CD14-positive monocyte (primary cell): ENCODE data around the gene FHIT. TPM values are rescaled to one million over a fixed set of nuclear protein-coding genes. Genes with fewer than 3 reads are reported as not detected.
A peak's percentile ranks its signal among the peaks of the same experiment; 100 is the strongest.

Experiments
- DNase-seq, 3 donors: peaks; one replicate each; pipeline ENCODE4 v3.0.0-alpha.2; 2011 to 2022
- H2AFZ ChIP-seq: 2 replicates; pipeline ENCODE4 v1.6.0; 2012; ENCODE audit warnings: mild to moderate bottlenecking, low read depth, low read length, inconsistent platforms; ENCODE audit not compliant: insufficient read depth, poor library complexity, severe bottlenecking
- H3K27ac ChIP-seq, 2 donors: 1 replicate in 1 of 2; 2 replicates in 1 of 2; pipeline ENCODE4 v1.5.1; 2012 to 2013; ENCODE audit warnings: low read length in 2 of 2, control low read depth in 1 of 2, inconsistent platforms in 1 of 2, low read depth in 1 of 2, mild to moderate bottlenecking in 1 of 2
- H3K27me3 ChIP-seq, 2 donors: one replicate each; pipeline versions ENCODE4 v1.6.0 to v1.6.1; 2011 to 2013; ENCODE audit warnings: low read length in 2 of 2; ENCODE audit not compliant: control insufficient read depth in 2 of 2, insufficient read depth in 2 of 2
- H3K36me3 ChIP-seq, 2 donors: replicated peaks in 1 of 2; 1 replicate in 1 of 2; 2 replicates in 1 of 2; pipeline versions ENCODE4 v1.5.1 to v1.6.1; 2012 to 2013; ENCODE audit warnings: low read length in 2 of 2, control low read depth in 1 of 2, inconsistent platforms in 1 of 2, mild to moderate bottlenecking in 1 of 2; ENCODE audit not compliant: insufficient read depth in 2 of 2, control insufficient read depth in 1 of 2
- H3K4me1 ChIP-seq, 2 donors: 1 replicate in 1 of 2; 2 replicates in 1 of 2; pipeline versions ENCODE4 v1.5.1 to v1.6.1; 2012 to 2013; ENCODE audit warnings: low read length in 2 of 2, control low read depth in 1 of 2, inconsistent platforms in 1 of 2, mild to moderate bottlenecking in 1 of 2, moderate library complexity in 1 of 2; ENCODE audit not compliant: insufficient read depth in 2 of 2, control insufficient read depth in 1 of 2
- H3K4me2 ChIP-seq: replicated peaks from 2 replicates; pipeline ENCODE3; 2012; ENCODE audit warnings: low read length, moderate library complexity, mild to moderate bottlenecking; ENCODE audit not compliant: poor library complexity, severe bottlenecking; ENCODE audit errors: extremely low read depth
- H3K4me3 ChIP-seq, 3 experiments: fragments of 200-600 bp in 1 of 3; sonication (generic) in 1 of 3; replicated peaks in 1 of 3; 1 replicate in 2 of 3; 2 replicates in 1 of 3; pipeline ENCODE4 v1.5.1; 2011 to 2013; ENCODE audit warnings: low read length in 3 of 3, mild to moderate bottlenecking in 3 of 3, control low read depth in 2 of 3, low read depth in 2 of 3, inconsistent platforms in 1 of 3, moderate library complexity in 1 of 3
- H3K79me2 ChIP-seq: 2 replicates; pipeline ENCODE4 v1.6.0; 2012; ENCODE audit warnings: mild to moderate bottlenecking, control low read depth, inconsistent platforms, low read length, moderate library complexity; ENCODE audit not compliant: insufficient read depth
- H3K9ac ChIP-seq: 2 replicates; pipeline ENCODE4 v1.6.0; 2017; ENCODE audit warnings: low read length, mild to moderate bottlenecking; ENCODE audit not compliant: insufficient read depth, poor library complexity, severe bottlenecking
- H3K9me3 ChIP-seq, 2 donors: replicated peaks in 1 of 2; 1 replicate in 1 of 2; 2 replicates in 1 of 2; pipeline versions ENCODE4 v1.5.1 to v1.6.1; 2012 to 2013; ENCODE audit warnings: low read length in 2 of 2, control low read depth in 1 of 2; ENCODE audit not compliant: control insufficient read depth in 1 of 2, insufficient read depth in 1 of 2
- H4K20me1 ChIP-seq: 2 replicates; pipeline ENCODE4 v1.6.0; 2012; ENCODE audit warnings: mild to moderate bottlenecking, low read length, control low read depth, moderate library complexity; ENCODE audit not compliant: insufficient read depth
- H3K27ac Mint-ChIP-seq, 7 donors: one replicate each; pipeline ENCODE4 v1.8.0; 2020; ENCODE audit warnings: mild to moderate bottlenecking in 7 of 7, mixed read lengths in 7 of 7, moderate library complexity in 6 of 7, inconsistent platforms in 2 of 7
- H3K27me3 Mint-ChIP-seq, 3 donors: one replicate each; pipeline ENCODE4 v1.8.0; 2021 to 2022; ENCODE audit warnings: low read depth in 3 of 3, mild to moderate bottlenecking in 3 of 3, mixed read lengths in 3 of 3, moderate library complexity in 3 of 3, inconsistent platforms in 1 of 3
- H3K36me3 Mint-ChIP-seq, 2 donors: one replicate each; pipeline ENCODE4 v1.8.0; 2020; ENCODE audit warnings: mixed read lengths in 2 of 2, inconsistent platforms in 1 of 2, mild to moderate bottlenecking in 1 of 2
- H3K4me1 Mint-ChIP-seq: one replicate; pipeline ENCODE4 v1.8.0; 2020; ENCODE audit warnings: mild to moderate bottlenecking, mixed read lengths
- H3K4me3 Mint-ChIP-seq, 2 donors: one replicate each; pipeline ENCODE4 v1.8.0; 2020; ENCODE audit warnings: mild to moderate bottlenecking in 2 of 2, mixed read lengths in 2 of 2, moderate library complexity in 1 of 2
- H3K9me3 Mint-ChIP-seq, 7 donors: one replicate each; pipeline ENCODE4 v1.8.0; 2020 to 2022; ENCODE audit warnings: mixed read lengths in 7 of 7, mild to moderate bottlenecking in 6 of 7, moderate library complexity in 6 of 7, inconsistent platforms in 2 of 7
- CTCF ChIP-seq: fragments of 200-600 bp; IDR thresholded peaks from one replicate; pipeline ENCODE4 v1.8.0; 2022; ENCODE audit warnings: antibody characterized with exemption, mild to moderate bottlenecking
- WGBS: methylation state at CpG from one replicate; pipeline ENCODE4 v1.1.5; 2013; ENCODE audit warnings: missing lambda C conversion rate; ENCODE audit not compliant: insufficient coverage; 5-methylcytosine and 5-hydroxymethylcytosine counted together
- intact Hi-C, 2 donors: fragments of 100-400 bp; cut with micrococcal nuclease; formaldehyde crosslinking; loops; one replicate each; pipeline versions ENCODE4 v1.15.0 to v1.15.1; 2023
- polyA plus RNA-seq, 3 donors: library from polyadenylated mRNA; depleted of rRNA in 1 of 3; unstranded in 2 of 3; stranded (reverse) in 1 of 3; fragments of 300-500 nt in 2 of 3; fragments of >200 nt in 1 of 3; fragmentation: Illumina TruSeq in 2 of 3; gene quantifications; 1 replicate in 2 of 3; 2 replicates in 1 of 3; pipeline ENCODE4 v1.2.3, GENCODE V29; 2012 to 2021

The FHIT gene
- polyA plus RNA-seq, 3 donors: 1.7 to 3.4 (median 3.2) TPM

GRCh38 chr3:59726279-59726678 is 1525.0 kb downstream of the FHIT start:
- H2AFZ ChIP-seq: no peak overlapping the region
- intact Hi-C loops: no loop called here
- no peak overlapping the region for H3K9ac ChIP-seq
- H3K27ac Mint-ChIP-seq: no peak overlapping the region
- H3K9me3 Mint-ChIP-seq: peaks cover 0 to 15% (median 2%) of the 10 kb centered on the region in 7 donors
- H3K4me3 ChIP-seq: no peak overlapping the region
- H3K4me1 ChIP-seq: no peaks in the 10 kb centered on the region
- H3K4me1 Mint-ChIP-seq: peaks cover 4% of the 10 kb centered on the region
- H3K27me3 ChIP-seq: peaks cover 22 to 23% of the 10 kb centered on the region in 2 donors
- peak overlapping the region in 1 of 2 donors; percentile 50 for H3K4me3 Mint-ChIP-seq
- no peak overlapping the region for H3K4me2 ChIP-seq
- H3K36me3 ChIP-seq: no peaks in the 10 kb centered on the region
- peaks cover 19 to 39% (median 21%) of the 10 kb centered on the region in 3 donors for H3K27me3 Mint-ChIP-seq
- TF ChIP-seq CTCF: no peak
- H3K9me3 ChIP-seq: no peaks in the 10 kb centered on the region
- no peak overlapping the region for H3K27ac ChIP-seq
- H3K36me3 Mint-ChIP-seq: no peaks in the 10 kb centered on the region
- no peak for DNase-seq
- H4K20me1 ChIP-seq: no peaks in the 10 kb centered on the region
- 92% methylated on average over 2 of the region's 2 CpGs for WGBS
- H3K79me2 ChIP-seq: no peaks in the 10 kb centered on the region

- Histone ChIP-seq H3K27me3 (peaks cover 0 to 4% of the 10 kb centered on the region in 2 donors), H3K9ac (no peak overlapping the region), H2AFZ (no peak overlapping the region), H3K27ac (no peak overlapping the region), H3K4me3 (no peak overlapping the region), H3K36me3 (no peaks in the 10 kb centered on the region), H3K4me2 (no peak overlapping the region), H3K4me1 (no peaks in the 10 kb centered on the region), H4K20me1 (no peaks in the 10 kb centered on the region), H3K9me3 (no peaks in the 10 kb centered on the region), H3K79me2 (no peaks in the 10 kb centered on the region)
- H3K4me3 Mint-ChIP-seq: no peak overlapping the region
- H3K27me3 Mint-ChIP-seq: peaks cover 3 to 11% (median 5%) of the 10 kb centered on the region in 3 donors
- intact Hi-C loops: no loop called here
- 50% methylated on average over 1 of the region's 1 CpG for WGBS
- no peak overlapping the region for H3K27ac Mint-ChIP-seq
- H3K36me3 Mint-ChIP-seq: no peaks in the 10 kb centered on the region
- H3K4me1 Mint-ChIP-seq: no peaks in the 10 kb centered on the region
- TF ChIP-seq CTCF: no peak
- peaks cover 5 to 15% (median 8%) of the 10 kb centered on the region in 7 donors for H3K9me3 Mint-ChIP-seq
- DNase-seq: no peak
Observed at GRCh38 chr3:59717679-59718205, 1533.5 kb downstream of the FHIT start.
